Sigmoid colon (tissue), 4 donors: ENCODE data around the gene UBAP1L.

Experiments
- CTCF ChIP-seq, 4 experiments: fragments of 450-650 bp in 3 of 4; fragments of 200-600 bp in 1 of 4; IDR thresholded peaks; one replicate each; pipeline ENCODE4 v1.5.1; 2016 to 2019; ENCODE audit warnings: antibody characterized with exemption in 4 of 4, mild to moderate bottlenecking in 3 of 4, moderate library complexity in 2 of 4
- EP300 ChIP-seq, 4 donors: sonication (generic); formaldehyde crosslinking; IDR thresholded peaks; one replicate each; pipeline ENCODE4 v1.6.1; 2017; ENCODE audit warnings: antibody characterized with exemption in 4 of 4
- POLR2A ChIP-seq, 2 donors: fragments of 450-650 bp; IDR thresholded peaks; one replicate each; pipeline ENCODE4 v1.6.1; 2016; ENCODE audit warnings: antibody characterized with exemption in 2 of 2, mild to moderate bottlenecking in 2 of 2, moderate library complexity in 2 of 2
- POLR2AphosphoS5 ChIP-seq, 4 donors: sonication (generic); formaldehyde crosslinking; IDR thresholded peaks; one replicate each; pipeline ENCODE4 v1.6.1; 2017; ENCODE audit warnings: antibody characterized with exemption in 4 of 4

- no peak for TF ChIP-seq CTCF (IDR thresholded peaks at IDR 0.05)
- no peak for TF ChIP-seq POLR2A (IDR thresholded peaks at IDR 0.05)
- TF ChIP-seq EP300 (IDR thresholded peaks at IDR 0.05): no peak
- no peak for TF ChIP-seq POLR2AphosphoS5 (IDR thresholded peaks at IDR 0.05)
Observed at GRCh38 chr15:65049418-65049840, 65.6 kb downstream of the UBAP1L start.
